ENCODE measurements around the gene WNK1.

- TF ChIP-seq CTCF (IDR thresholded peaks at IDR 0.05) (no peak), POLR2AphosphoS5 (IDR thresholded peaks at IDR 0.05) (no peak), POLR2A (IDR thresholded peaks at IDR 0.05) (no peak), EP300 (IDR thresholded peaks at IDR 0.05) (no peak)
Observed at GRCh38 chr12:904010-904414, 151.6 kb downstream of the WNK1 start.
